SIG-M5 treated with dmso at 0.1 percent for 504 hours (cell line): Measurements from ENCODE around the gene RALGAPA2.
A peak's percentile ranks its signal among the peaks of the same experiment; 100 is the strongest.

Experiments used
- DNase-seq: peaks from one replicate; lab custom pipeline; 2025; ENCODE audit not compliant: unreplicated experiment; lab: John Stamatoyannopoulos, UW

The RALGAPA2 gene

DNA sequence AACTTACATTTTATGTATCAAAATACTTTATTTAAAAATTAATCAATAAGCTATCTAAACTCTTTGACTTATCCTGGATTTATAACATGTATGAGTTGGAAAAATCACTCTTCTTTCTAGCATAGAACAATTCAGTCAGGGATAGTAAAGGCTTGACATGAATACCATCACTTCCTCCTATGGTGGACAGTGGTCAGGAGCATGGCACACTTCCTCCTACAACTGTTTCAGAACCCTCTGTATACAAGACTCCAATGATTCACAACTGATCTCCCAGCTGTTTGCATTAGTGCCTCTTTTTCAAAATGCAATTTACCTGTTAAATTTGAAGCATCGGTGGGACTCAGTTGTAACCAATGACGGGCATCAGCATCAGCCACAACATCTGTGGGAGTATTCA, 129.7 kb downstream of the RALGAPA2 start:
- peak; percentile 7 for DNase-seq

DNA sequence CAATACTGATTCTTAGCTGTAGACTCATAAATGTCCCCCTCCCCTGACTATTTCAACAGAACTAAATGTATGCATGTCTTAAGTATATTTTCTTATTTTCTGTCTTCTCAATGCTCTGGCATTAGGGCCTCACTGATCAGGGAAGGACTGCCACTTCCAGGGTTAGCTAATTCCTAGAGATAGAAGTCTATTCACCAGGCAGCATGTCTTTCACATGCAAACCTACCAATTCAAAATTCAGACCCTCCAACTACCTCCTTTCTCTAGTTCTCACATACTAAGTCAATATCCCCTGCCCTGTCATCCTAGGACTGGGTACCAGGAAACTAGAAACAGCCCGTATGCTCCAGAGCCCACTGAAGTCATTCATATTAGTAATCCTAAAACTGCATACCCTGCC, 132.3 kb downstream of the RALGAPA2 start:
- no peak for DNase-seq

DNA sequence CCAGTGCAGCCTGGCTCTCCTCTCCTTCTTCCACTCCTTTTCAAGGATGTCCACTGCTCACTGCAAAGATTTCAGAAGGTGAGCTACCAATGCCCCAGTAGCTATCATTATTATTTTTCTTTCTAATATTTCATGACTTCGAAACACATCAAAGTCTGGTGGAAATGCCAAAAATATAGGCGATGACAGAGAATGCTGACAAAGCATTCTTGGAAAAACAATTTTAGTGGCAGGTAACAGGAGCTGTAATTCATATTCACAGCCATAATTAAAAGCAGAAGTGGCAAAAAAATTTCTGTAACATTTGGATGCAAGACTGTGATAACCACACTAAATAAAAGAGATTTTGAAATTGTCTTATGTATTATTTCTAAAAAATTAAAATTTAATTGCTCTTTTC, 133.6 kb downstream of the RALGAPA2 start:
- no peak for DNase-seq

DNA sequence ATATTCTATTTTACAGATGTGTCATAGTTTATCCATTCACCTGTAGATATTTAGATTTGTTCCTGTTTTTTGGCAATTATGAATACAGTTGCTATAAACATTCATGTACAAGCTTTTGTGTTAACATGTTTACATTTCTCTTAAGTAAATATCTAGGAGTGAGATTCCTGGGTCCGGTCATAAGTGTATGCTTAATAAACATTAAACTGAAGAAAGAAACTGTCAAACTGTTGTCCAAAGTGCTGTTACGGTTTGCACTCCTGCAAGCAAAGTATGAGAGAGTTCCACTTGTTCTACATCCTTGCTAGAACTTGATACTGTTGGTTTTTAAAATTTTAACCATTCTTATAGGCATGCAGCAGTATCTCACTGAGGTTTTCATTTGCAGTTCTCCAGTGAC, 138.6 kb downstream of the RALGAPA2 start:
- no peak for DNase-seq

DNA sequence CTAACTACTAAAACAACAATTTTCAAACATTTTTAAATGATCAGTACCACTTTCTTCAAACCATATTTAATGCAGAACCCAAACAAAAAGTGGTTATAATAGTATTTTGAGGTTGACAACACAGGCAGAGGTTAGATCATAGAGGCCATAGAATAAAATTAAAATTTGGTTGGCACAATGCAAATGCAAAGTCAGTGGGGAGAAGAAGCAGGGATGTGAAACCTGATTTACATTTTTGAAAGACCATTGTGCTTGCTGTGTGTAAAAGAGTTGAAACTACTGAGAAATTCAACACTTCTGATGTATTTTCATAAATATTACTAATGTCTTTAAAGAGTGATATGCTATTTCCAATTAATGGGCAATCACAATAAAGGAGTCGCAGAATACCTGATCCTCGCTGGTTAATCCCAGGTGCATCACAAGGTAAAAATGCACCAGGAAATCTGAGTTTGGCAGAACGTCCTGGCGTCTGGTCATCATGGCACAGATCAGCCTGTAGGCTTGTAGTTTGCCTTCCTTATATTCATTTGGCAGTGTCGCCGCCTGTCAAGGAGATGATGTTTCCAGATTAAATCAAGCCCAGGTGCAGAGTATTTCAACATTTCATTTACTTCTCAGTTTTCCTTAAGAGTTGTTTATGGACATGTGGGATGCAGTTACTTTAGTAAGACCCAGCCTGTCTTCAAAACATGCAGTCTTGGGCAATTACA, 141.2 kb downstream of the RALGAPA2 start:
- DNase-seq = no peak

DNA sequence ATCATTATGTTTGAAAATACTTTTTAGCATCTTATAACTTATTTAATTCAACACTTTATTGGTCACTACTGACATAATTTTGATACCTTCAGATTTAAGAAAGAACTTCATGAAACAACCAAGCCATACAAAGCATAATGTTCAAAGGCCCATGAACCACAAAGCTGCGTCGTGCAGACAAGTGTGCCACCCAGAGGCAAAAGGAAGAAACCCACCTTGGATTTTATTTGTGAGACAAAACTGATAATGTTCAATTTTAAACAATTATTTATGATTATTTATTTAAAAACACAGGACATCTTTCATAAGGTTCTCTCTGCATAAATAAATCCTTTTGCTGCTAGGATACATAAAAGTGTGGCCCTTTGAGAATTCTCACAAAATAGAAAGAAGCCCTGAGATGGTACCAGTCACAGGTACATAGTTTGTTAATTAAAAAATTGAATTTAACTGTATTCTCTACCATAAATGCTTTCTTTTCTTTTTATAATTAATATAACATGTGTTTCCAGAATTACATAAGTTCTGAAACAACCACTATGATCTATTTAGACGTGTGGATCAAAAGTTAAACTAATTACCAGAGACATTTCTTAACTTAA, 143.7 kb downstream of the RALGAPA2 start:
- DNase-seq = peak; percentile 44

DNA sequence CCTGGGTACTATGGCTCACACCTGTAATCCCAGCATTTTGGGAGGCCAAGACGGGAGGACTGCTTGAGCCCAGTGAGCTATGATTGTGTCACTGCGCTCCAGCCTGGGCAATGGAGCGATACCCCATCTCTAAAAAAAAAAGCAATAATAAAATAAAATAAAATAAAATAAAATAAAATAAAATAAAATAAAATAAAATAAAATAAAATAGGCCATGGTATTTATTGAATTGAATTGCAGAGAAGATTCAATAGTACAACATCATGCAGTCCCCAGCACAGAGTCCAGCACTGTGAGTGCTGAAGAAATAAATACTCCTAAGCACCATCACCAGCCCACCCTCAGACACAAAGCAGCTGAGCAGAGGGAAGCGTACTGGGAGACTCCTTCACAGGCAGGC, 144.7 kb downstream of the RALGAPA2 start:
- no peak for DNase-seq

DNA sequence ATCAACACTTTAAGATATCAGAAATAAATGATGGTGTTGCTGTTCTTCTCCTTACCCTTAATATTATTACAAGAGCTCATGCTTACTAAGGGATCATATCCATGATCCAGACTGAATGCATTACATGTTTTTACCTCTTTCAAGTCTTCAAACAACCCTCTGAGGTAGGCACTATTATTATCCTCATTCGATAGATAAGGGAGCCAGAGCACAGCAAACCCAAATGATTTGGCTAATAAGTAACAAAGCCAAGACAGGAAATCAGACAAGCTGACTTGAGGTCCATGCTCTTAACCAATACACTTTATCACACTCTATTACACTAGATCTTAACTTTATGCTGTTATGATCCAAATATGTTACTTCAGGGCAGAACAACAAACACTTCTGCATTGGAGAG, 145.9 kb downstream of the RALGAPA2 start:
- no peak for DNase-seq

DNA sequence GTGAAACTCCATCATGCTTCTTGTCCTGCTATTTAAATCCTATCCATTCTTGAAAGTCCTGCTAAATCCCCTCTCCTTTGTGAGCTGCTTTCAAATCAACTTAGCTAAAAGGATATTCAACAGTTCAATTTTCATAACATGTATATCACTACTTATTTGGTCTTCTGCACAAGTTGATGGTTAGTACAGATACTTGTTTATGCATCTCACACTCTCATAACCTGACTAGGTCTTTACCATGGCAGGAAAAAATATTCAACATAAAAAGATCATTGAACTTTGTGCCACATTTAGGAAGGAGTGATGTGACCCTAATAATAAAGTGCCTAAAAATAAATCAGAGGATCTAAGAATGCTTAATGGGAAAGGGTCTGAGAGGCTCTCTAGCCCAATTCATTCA, 148.2 kb downstream of the RALGAPA2 start:
- DNase-seq = no peak

DNA sequence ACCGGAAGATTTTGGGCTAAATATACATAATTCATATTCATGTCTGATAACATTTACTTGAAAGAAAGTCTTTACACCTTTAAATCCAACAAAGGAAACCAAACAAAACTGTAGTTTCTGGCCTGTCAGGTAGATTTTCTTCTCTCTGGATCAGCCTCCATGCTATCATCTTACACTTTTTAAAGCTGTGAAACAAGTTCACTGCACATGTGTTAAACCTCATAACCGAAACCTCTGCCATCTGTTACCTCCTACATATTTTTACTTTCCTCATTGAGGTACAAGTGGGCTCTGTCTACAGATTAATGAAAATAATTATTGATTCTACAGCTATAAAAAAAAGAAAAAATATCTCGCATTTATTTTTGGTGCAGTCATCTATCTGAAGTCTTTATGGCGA, 149.9 kb downstream of the RALGAPA2 start:
- DNase-seq = no peak

DNA sequence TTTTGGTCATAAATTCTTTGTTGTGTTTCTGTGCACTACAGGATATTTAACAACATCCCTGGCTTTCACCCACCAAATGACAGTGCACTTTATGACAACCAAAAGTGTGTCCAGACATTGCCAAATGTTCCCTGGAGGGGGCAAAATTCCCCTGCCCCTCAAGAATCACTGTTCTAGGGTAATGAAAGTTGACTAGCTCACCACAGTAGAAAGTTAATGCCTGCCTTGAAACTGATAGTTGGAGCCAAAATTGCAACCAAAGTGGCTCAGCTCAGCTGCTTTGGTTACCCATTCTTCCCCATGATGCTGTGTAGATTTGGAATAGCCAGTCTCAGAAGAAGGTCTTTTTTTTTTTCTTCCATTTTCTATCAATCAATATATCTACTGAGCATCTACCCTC, 150.6 kb downstream of the RALGAPA2 start:
- no peak for DNase-seq

DNA sequence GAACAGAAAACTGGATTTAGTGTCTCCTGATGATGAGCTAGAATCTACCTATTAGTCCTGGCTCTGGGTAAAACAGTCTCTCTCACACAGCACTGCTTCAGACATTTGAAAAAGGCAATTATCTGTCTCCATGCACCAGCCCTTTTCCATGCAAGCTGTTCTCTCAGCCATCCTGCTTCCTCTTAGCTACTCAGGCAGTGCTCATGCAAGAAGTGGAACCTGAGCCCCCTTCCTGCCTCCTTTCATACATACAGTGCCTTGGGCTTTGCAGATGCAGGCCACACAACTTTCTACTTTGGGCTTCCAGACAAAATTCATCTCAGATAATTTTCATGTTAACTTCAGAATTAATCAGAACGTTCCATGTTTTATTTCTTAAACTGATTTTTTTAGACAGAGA, 151.3 kb downstream of the RALGAPA2 start:
- DNase-seq = no peak

DNA sequence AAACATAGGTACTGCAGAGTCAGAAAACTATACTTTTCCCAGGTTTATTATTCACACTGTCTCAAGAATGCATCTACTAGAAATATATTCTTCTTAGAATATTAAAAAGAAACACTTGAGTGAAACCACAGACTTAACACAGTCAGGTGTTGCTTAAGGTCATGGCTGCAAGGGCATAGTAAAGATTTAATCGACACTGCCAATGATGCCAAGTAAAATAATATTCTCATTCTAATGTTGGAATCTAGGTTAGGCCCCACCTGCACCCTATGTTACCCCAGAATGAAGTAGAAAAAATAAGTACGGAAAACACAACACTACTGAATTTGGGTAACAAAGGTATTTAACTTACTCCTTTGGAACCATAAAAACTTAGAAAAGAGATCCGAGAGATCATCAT, 155.0 kb downstream of the RALGAPA2 start:
- no peak for DNase-seq

DNA sequence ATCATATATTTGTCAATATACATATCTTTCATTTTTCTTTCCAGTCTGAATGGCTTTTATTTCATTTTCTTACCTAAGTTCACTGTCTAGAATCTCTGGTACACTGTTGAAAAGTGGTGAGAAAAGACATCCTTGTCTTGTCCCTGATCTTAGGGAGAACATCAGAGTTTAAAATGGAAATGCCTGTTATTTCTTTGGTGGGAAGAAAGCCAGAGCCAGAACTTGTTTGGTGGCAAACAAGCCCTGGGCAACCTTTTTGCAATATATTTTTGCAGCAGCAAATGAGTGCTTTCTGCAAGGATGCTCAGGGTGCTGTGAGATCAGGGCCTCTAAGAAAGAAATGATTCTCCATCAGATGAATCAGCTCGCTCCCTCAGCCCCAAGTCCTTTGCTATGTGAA, 156.6 kb downstream of the RALGAPA2 start:
- no peak for DNase-seq

DNA sequence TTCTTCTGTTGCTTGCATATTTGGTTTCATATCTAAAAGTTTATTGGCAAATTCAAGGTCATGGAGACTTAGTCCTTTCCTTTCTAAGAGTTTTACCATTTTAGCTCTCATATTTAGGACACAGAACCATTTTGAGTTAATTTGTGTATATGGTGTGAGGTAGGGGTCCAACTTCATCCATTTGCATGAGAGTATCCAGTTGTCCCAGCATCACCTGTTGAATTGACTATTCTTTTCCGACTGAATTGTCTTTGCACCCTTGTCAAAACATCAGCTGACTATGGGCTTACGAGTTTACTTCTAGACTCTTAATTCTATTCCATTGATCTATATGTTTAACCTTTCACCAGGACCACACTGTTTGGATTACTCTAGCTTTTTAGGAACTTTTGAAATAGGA, 157.5 kb downstream of the RALGAPA2 start:
- DNase-seq = no peak

DNA sequence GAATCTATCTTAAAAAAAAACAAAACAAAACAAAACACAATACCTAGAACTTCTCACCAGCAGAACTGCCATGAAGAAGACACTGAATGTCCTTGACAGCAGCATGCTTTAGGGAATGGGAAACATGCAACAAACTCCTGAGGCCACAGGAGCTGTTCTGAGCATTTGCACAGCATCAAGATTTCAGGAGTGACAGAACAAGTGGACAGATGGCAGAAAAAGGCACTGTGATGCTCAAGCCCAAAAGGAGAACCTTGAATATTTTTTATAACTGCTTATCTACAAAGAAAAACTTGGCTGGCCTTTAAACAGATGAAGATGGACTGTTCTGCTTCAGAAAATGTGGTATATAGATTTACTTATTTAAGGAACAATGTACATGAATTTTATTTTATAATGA, 158.9 kb downstream of the RALGAPA2 start:
- DNase-seq = no peak

DNA sequence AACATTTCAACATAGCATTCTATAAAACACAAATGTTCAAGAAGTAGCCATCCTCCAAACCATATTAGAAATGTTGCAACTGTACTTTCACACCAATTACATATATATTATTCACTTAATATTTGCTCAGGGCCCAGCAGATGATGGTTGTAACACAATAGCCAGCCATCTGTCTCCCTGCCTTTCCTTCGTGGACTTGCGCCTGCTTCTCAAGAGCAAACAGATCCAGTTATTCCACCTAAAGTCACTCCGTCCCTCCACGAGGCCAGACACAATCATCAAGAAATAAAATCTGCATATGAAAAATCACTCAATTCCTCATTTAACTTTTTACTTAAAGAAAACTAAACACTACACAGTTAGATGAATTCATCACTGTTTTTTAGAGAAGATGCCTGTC, 160.4 kb downstream of the RALGAPA2 start:
- DNase-seq = no peak

DNA sequence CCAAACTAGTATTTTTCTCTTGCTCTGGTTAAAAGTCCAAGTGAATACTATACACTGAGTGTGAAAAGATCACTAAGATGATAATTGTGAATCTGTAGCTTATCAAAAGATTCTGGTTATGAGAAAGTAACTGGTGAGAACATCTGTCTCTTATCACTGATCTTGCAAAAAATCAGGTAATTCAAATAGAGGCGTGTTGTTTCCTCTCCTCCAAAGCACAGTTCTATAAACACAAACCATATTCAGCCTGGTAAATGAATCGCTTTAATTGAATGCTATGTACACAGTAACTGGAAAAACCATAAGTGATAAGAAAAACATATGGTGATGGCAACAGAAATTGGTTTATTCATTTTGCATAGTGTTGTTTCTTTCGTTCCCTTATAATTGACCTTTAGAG, 161.0 kb downstream of the RALGAPA2 start:
- DNase-seq = no peak

DNA sequence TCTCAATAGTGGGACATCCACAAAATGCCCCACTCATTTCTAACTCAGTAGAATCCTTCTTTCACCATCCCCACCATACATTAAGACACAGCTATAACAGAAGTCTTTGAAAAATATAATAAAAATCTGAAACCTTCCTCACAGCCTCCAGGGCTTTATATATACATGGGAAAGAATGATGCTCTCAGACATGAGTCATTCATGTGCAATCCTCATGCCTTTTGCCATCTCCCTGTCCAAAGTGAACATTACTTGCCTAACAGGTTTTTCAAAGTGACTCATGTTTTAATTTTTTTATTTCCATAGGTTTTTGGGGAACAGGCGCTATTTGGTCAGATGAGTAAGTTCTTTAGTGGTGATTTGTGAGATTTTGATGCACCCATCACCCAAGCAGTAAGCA, 162.7 kb downstream of the RALGAPA2 start:
- peak; percentile 78 for DNase-seq

DNA sequence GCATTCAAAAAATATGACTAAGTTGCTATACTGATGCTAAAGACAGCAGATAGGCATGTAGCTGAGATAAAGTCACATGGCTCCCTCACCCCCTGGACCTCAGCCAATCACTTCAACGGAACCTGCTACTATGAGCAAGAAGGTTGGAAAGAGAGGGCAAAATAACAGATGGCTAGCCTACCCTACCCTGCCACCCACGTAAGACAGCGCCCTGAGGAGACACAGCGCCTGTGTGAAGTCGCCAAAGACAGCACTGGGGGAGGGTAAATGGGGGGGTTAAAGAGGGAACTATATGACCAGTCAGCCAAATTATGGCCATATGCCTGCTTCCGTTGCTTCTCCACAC, 163.2 kb downstream of the RALGAPA2 start:
- DNase-seq = no peak

DNA sequence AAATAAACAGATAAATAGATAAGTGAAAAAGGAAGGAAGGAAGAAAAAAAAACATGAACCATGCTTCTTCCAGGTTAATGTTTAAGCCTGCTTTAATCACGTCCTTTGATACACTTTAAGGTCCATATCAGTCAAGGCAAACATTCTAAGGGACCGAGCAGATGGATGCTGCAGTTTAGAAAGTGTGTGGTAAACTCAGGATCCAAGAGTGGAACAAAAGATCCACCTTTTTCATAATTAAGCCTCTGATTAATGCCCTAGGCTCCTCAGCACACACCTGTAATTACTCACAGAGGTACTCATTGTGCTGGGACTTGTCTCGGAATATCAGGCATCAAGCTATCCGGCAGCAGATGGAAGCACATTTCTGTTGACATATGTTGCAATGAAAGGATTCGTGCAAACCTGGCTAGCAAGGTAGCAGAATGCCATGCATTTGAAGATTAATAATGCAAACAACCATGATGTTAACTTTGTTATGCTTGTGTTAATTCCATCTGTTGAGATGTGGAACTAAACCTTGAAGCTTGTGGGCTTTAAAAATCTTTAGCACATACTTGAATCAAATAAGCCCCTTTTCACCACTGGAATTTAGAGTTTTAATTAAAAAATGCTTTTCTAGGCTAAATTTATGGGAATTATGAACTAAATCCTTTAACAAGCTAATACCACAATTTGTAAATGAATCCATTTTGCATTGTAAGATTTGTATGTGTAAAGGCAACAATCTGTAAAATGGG, 163.7 kb downstream of the RALGAPA2 start:
- peak; percentile 11 for DNase-seq

DNA sequence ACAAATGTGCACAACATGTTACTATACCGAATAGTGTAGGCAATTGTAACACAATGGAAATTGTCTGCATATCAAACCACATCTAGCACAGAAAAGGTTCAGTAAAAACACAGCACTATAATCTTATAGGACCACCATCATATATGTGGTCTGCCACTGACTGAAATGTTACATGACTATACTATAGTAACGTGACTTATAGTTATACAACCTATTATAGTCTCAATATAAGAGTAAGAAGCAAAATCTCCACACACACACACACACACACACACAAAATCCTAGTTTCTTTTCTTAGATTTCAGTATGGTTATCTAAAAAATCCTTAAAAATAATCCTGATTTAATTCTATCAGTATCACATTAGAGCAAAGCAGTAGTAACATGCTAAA, 164.6 kb downstream of the RALGAPA2 start:
- DNase-seq = no peak
